NCI-H1694 (cell line): ENCODE data around the gene APOBEC3F.
"Not testable (repeated sequence)": the region's sequence is repeated elsewhere in the genome, so short reads cannot be mapped to it uniquely, and the experiment has no call there.

Experiments
- DNase-seq: peaks from one replicate; lab custom pipeline; 2025; lab: John Stamatoyannopoulos, UW

APOBEC3F gene

GRCh38 chr22:39073981-39074380 lies 33.3 kb downstream of the APOBEC3F start:
- DNase-seq, result no peak

- DNase-seq, result not testable (repeated sequence)
Observed at GRCh38 chr22:39076155-39077025, 35.7 kb downstream of the APOBEC3F start.

- DNase-seq, result not testable (repeated sequence)
Observed at GRCh38 chr22:39077026-39077840, 36.6 kb downstream of the APOBEC3F start, which contains the start of gene APOBEC3G. Gene APOBEC3G, plus strand, starts transcription at chr22:39077275. Its CDS starts 87 bp downstream, at chr22:39077362.

- not testable (repeated sequence) for DNase-seq
Observed at GRCh38 chr22:39077912-39078311, 37.2 kb downstream of the APOBEC3F start.

GRCh38 chr22:39078329-39078728 lies 37.7 kb downstream of the APOBEC3F start:
- DNase-seq, result no peak

- DNase-seq, result not testable (repeated sequence)
Observed at GRCh38 chr22:39079054-39079637, 38.5 kb downstream of the APOBEC3F start.

GRCh38 chr22:39080052-39080762 lies 39.5 kb downstream of the APOBEC3F start:
- DNase-seq, result no peak

GRCh38 chr22:39081016-39081415 lies 40.4 kb downstream of the APOBEC3F start:
- no peak for DNase-seq

- DNase-seq, result no peak
Observed at GRCh38 chr22:39081598-39081997, 40.9 kb downstream of the APOBEC3F start.

GRCh38 chr22:39083212-39084165 lies 42.8 kb downstream of the APOBEC3F start:
- DNase-seq, result no peak

GRCh38 chr22:39084666-39085065 lies 44.0 kb downstream of the APOBEC3F start:
- no peak for DNase-seq

- DNase-seq, result no peak
Observed at GRCh38 chr22:39087098-39087497, 46.4 kb downstream of the APOBEC3F start.

GRCh38 chr22:39087881-39088684 lies 47.4 kb downstream of the APOBEC3F start:
- DNase-seq, result no peak

- no peak for DNase-seq
Observed at GRCh38 chr22:39088685-39089032, 48.0 kb downstream of the APOBEC3F start.

GRCh38 chr22:39089928-39090327 lies 49.3 kb downstream of the APOBEC3F start:
- DNase-seq, result no peak

- DNase-seq, result no peak
Observed at GRCh38 chr22:39090426-39091064, 49.9 kb downstream of the APOBEC3F start.

GRCh38 chr22:39091126-39092081 lies 50.7 kb downstream of the APOBEC3F start:
- DNase-seq, result no peak
